ENCODE results near the gene NT5C1A. TPM values are rescaled to one million over a fixed set of nuclear protein-coding genes. Genes with fewer than 3 reads are reported as not detected.

The NT5C1A gene
- total and polyA plus RNA-seq, 7 donors, result 0.06 TPM; not detected in 6

DNA sequence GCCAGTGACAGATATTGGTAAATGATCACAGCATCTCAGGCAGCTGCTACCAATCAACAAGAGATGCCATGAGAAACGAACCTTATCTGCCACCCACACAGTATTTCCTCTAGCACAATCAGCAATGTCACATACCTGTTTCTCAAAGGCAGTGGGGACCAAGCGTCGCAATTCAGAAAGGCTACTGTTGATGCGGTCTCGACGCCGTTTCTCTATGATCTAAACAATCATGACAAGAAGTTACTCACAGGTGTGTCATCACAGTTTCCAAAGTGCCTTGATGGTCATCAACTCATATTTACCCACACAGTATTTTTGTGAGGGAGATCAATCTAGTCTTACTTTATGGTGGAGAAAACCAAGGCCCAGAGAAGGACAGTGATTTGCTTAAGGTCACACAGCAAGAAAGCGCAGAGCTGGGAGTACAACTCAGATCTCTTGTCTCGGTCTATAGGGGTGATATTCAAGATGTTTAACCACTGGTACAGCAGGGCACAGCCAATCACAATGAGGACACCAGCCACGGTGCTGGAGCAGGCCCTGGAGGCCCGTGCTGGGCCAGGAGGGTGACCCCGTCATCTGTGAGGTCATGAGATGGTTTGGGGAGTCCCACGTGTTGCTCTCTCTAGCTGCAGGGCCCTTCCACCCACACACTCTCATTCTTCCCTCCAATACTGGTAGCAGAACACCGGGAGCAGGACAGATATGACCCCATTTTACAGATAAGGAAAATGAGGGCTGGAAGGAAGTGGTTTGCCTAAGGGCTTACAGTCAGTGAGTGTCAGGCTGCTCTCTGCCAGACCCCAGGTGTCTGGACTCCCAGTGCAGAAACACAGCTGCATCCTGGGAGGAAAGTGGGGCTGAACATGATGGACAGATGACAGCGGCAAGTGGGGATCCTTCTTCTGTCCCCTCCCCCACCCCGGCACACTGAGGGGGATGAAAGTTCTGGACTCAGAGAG lies 40.3 kb downstream of the NT5C1A start:
- no peak for DNase-seq
- Histone ChIP-seq H3K27ac (peak overlapping the region in 3 of 4 donors; percentile 19 to 52 (median 28)), H3K4me1 (peaks cover 0 to 16% (median 10%) of the 10 kb centered on the region in 4 donors), H3K36me3 (no peaks in the 10 kb centered on the region), H3K4me3 (peak overlapping the region in 1 of 4 donors; percentile 27), H3K27me3 (peaks cover 0 to 5% (median 0%) of the 10 kb centered on the region in 3 donors), H3K9me3 (no peaks in the 10 kb centered on the region)
- 85 to 90% methylated on average over 16 of the region's 16 CpGs for WGBS, 2 donors
- intact Hi-C loops (cut with DNase I), result no loop called here
- TF ChIP-seq, protein P1, sequence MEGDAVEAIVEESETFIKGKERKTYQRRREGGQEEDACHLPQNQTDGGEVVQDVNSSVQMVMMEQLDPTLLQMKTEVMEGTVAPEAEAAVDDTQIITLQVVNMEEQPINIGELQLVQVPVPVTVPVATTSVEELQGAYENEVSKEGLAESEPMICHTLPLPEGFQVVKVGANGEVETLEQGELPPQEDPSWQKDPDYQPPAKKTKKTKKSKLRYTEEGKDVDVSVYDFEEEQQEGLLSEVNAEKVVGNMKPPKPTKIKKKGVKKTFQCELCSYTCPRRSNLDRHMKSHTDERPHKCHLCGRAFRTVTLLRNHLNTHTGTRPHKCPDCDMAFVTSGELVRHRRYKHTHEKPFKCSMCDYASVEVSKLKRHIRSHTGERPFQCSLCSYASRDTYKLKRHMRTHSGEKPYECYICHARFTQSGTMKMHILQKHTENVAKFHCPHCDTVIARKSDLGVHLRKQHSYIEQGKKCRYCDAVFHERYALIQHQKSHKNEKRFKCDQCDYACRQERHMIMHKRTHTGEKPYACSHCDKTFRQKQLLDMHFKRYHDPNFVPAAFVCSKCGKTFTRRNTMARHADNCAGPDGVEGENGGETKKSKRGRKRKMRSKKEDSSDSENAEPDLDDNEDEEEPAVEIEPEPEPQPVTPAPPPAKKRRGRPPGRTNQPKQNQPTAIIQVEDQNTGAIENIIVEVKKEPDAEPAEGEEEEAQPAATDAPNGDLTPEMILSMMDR (IDR thresholded peaks at IDR 0.05), result no peak
- TF ChIP-seq POLR2AphosphoS5 (IDR thresholded peaks at IDR 0.05), result no peak
- TF ChIP-seq EP300 (IDR thresholded peaks at IDR 0.05), result no peak
- TF ChIP-seq POLR2A (IDR thresholded peaks at IDR 0.05), result no peak

DNA sequence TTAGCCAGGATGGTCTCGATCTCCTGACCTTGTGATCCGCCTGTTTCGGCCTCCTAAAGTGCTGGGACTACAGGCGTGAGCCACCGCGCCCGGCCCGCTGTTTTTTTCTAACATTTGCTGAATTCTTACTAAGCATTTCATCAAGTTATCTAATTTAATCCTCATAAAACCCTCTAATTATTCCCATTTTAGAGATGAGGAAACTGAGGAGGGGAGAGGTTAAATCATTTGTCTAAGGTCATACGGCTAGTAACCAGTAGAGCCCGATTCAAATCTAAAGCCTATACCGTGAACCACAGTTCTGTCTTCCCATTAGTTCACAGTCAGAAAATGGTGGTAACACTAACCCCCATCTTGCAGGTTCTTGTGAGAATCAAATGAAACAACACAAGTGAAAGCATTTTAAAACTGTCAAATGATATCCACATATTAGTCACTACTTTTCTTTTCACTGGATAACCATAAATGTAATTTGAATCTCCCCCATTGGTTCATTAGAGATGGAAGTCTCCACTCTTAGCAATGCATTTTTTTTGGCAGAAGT lies 43.0 kb downstream of the NT5C1A start:
- peaks cover 0 to 20% (median 12%) of the 10 kb centered on the region in 4 donors for H3K4me1 ChIP-seq
- intact Hi-C loops (cut with DNase I), result no loop called here
- H3K27ac ChIP-seq, result no peak overlapping the region
- no peaks in the 10 kb centered on the region for H3K36me3 ChIP-seq
- no peak overlapping the region for H3K4me3 ChIP-seq
- no peaks in the 10 kb centered on the region for H3K9me3 ChIP-seq
- TF ChIP-seq, protein P1 (IDR thresholded peaks at IDR 0.05), result no peak
- no peak for TF ChIP-seq EP300 (IDR thresholded peaks at IDR 0.05)
- no peak for TF ChIP-seq POLR2A (IDR thresholded peaks at IDR 0.05)
- TF ChIP-seq POLR2AphosphoS5 (IDR thresholded peaks at IDR 0.05), result no peak
- H3K27me3 ChIP-seq, result no peaks in the 10 kb centered on the region
- no peak for DNase-seq
- 92 to 97% methylated on average over 11 of the region's 11 CpGs for WGBS, 2 donors

DNA sequence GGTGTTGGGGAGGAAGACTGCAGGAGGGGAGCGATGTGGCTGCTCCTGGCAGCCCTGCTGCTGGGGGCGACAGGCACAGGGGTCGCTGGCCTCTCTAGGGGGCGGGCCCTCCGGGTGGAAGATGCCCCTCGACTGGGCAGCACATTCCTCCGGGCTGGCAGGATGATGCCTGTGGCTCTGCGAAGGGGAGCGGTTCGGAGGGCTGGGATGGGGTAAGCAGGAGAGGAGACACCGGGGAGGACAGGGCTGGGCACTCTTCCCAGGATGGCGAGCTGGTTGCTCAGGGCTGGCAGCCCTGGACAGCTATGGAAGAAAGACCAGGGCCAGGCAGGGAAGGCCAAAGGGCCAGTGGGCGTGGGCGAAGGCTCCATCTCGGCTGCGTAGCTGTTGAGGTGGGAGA lies 45.3 kb downstream of the NT5C1A start:
- Histone ChIP-seq H3K4me3 (no peak overlapping the region), H3K36me3 (no peaks in the 10 kb centered on the region), H3K4me1 (peaks cover 0 to 10% (median 0%) of the 10 kb centered on the region in 4 donors), H3K27me3 (no peaks in the 10 kb centered on the region), H3K9me3 (no peaks in the 10 kb centered on the region), H3K27ac (peak overlapping the region; percentile 55 to 57 (median 55))
- DNase-seq, result no peak
- WGBS, 2 donors, result 89 to 94% methylated on average over 16 of the region's 16 CpGs
- intact Hi-C loops (cut with DNase I), result no loop called here
- TF ChIP-seq POLR2AphosphoS5 (IDR thresholded peaks at IDR 0.05) (no peak), POLR2A (IDR thresholded peaks at IDR 0.05) (no peak)
- TF ChIP-seq, protein P1 (IDR thresholded peaks at IDR 0.05), result no peak

DNA sequence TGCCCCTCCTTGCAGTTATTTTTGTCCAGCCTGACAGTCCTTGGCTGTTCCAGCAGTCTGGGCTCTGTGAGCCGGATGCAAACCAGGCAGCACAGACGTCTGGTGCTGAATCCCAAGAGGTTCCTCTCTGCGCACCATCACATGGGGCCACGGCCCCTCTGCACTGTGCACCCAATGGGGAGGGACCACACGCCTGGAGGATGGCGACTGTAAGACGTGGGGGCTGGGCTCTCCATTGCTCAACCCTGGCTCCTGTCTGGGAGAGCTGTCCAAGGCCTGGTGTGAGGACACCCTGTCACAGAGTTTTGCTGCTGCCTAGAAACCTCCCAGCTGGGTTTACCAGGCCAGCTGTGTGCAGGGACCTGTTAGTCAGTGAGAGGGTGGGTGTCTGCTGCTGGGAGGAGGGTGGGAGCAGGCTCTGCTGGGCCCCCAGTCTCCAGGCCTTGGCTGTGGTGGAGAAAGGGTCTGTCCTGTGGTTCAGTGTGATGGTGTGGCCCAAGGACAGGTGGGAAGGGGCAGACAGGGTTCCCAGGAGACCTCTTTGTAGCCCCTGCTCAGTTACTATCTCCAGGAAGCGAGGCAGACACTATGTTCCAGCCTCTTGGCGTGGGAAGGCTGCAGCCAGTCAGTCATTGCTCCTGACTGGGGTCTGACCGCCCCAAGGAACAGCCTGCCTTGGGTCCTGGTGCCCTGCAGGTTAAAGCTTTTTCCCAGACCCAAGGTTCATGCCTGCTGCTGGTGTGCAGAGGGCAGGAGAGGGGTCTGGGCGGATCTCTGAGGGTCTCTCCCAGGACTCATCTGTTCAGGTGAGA lies 46.2 kb downstream of the NT5C1A start:
- DNase-seq, result peak; percentile 95
- Histone ChIP-seq H3K36me3 (no peaks in the 10 kb centered on the region), H3K4me1 (peaks cover 0 to 10% (median 0%) of the 10 kb centered on the region in 4 donors), H3K27me3 (no peaks in the 10 kb centered on the region), H3K9me3 (no peaks in the 10 kb centered on the region), H3K27ac (peak overlapping the region; percentile 55 to 57 (median 55)), H3K4me3 (no peak overlapping the region)
- intact Hi-C loops (cut with DNase I), result no loop called here
- 78 to 83% methylated on average over 11 of the region's 11 CpGs for WGBS, 2 donors
- peak in 2 of 4 donors; percentile 52 to 65 for TF ChIP-seq EP300 (IDR thresholded peaks at IDR 0.05)
- TF ChIP-seq, protein P1 (IDR thresholded peaks at IDR 0.05), result no peak
- TF ChIP-seq POLR2AphosphoS5 (IDR thresholded peaks at IDR 0.05), result peak; percentile 64 to 84 (median 77)

Data from sigmoid colon (tissue), 7 donors.